Endodermal cell (in vitro differentiated cells): ENCODE measurements around the gene NCAM1. TPM values are rescaled to one million over a fixed set of nuclear protein-coding genes. Genes with fewer than 3 reads are reported as not detected.
A peak's percentile ranks its signal among the peaks of the same experiment; 100 is the strongest.

ENCODE experiments used
- DNase-seq: peaks from one replicate; pipeline ENCODE4 v3.0.0-alpha.2; 2017
- H3K27ac ChIP-seq: 2 replicates; pipeline ENCODE4 v1.5.1; 2013; ENCODE audit warnings: mild to moderate bottlenecking, low read depth, low read length, moderate library complexity
- H3K27me3 ChIP-seq: 2 replicates; pipeline ENCODE4 v1.6.1; 2013; ENCODE audit warnings: mild to moderate bottlenecking, low read length, moderate library complexity; ENCODE audit not compliant: insufficient read depth, control insufficient read depth, poor library complexity, severe bottlenecking
- H3K36me3 ChIP-seq: 2 replicates; pipeline ENCODE4 v1.7.0; 2013; ENCODE audit warnings: mild to moderate bottlenecking, low read length, moderate library complexity; ENCODE audit not compliant: control insufficient read depth, insufficient read depth
- H3K4me1 ChIP-seq: one replicate; pipeline ENCODE4 v1.7.0; 2013; ENCODE audit warnings: low read length; ENCODE audit not compliant: control insufficient read depth, insufficient read depth
- H3K4me3 ChIP-seq: 2 replicates; pipeline ENCODE4 v1.5.1; 2013; ENCODE audit warnings: mild to moderate bottlenecking, low read length, moderate library complexity
- H3K9ac ChIP-seq: 2 replicates; pipeline ENCODE4 v1.6.1; 2013; ENCODE audit warnings: mild to moderate bottlenecking, low read length, moderate library complexity; ENCODE audit not compliant: poor library complexity, severe bottlenecking; ENCODE audit errors: extremely low read depth
- H3K9me3 ChIP-seq: 2 replicates; pipeline ENCODE4 v1.6.1; 2013; ENCODE audit warnings: mild to moderate bottlenecking, low read length, moderate library complexity; ENCODE audit not compliant: control insufficient read depth
- H3K27ac Mint-ChIP-seq: 2 replicates; pipeline ENCODE4 v1.8.0; 2020; ENCODE audit warnings: mixed read lengths
- H3K27me3 Mint-ChIP-seq: 2 replicates; pipeline ENCODE4 v1.8.0; 2021; ENCODE audit warnings: mild to moderate bottlenecking, mixed read lengths; ENCODE audit not compliant: insufficient read depth
- H3K36me3 Mint-ChIP-seq: 2 replicates; pipeline ENCODE4 v1.8.0; 2020; ENCODE audit warnings: low read depth, mixed read lengths
- H3K4me1 Mint-ChIP-seq: 2 replicates; pipeline ENCODE4 v1.8.0; 2020; ENCODE audit warnings: mixed read lengths
- H3K4me3 Mint-ChIP-seq: 2 replicates; pipeline ENCODE4 v1.8.0; 2020; ENCODE audit warnings: mild to moderate bottlenecking, moderate library complexity, mixed read lengths
- H3K9me3 Mint-ChIP-seq: 2 replicates; pipeline ENCODE4 v1.8.0; 2020; ENCODE audit warnings: mild to moderate bottlenecking, mixed read lengths
- CTCF ChIP-seq: fragments of 200-600 bp; sonication (generic); conservative IDR thresholded peaks from 2 replicates; pipeline ENCODE4 v1.5.0; 2021; ENCODE audit warnings: antibody characterized with exemption, mild to moderate bottlenecking
- WGBS, 2 experiments: methylation state at CpG; one replicate each; pipeline versions ENCODE4 v1.1.5 to v1.1.7; 2013; ENCODE audit warnings: missing lambda C conversion rate in 2 of 2, mixed read lengths in 1 of 2; ENCODE audit not compliant: insufficient coverage in 1 of 2, insufficient read length in 1 of 2; 5-methylcytosine and 5-hydroxymethylcytosine counted together
- total RNA-seq, 2 donors: library from RNA; stranded (reverse); fragmentation: NEBNext Ultra II Directional in 1 of 2; extraction: Animal tissue kit (Norgen Biotek cat#: 25700) in 1 of 2; gene quantifications; 2 replicates in 1 of 2; 3 replicates in 1 of 2; pipeline ENCODE4 v1.2.1, GENCODE V29; 2021

The NCAM1 gene
- total RNA-seq, 2 donors from 2014 or later, result 1.6 to 2.9 TPM

- Histone ChIP-seq H3K4me1 (no peaks in the 10 kb centered on the region), H3K4me3 (no peak overlapping the region), H3K36me3 (no peaks in the 10 kb centered on the region), H3K9ac (no peak overlapping the region), H3K9me3 (peaks cover 4% of the 10 kb centered on the region), H3K27me3 (no peaks in the 10 kb centered on the region), H3K27ac (no peak overlapping the region)
- no peak for DNase-seq
- peaks cover 4% of the 10 kb centered on the region for H3K9me3 Mint-ChIP-seq
- H3K4me3 Mint-ChIP-seq, result no peak overlapping the region
- TF ChIP-seq CTCF, result no peak
- H3K27ac Mint-ChIP-seq, result no peak overlapping the region
- H3K27me3 Mint-ChIP-seq, result no peaks in the 10 kb centered on the region
- no peaks in the 10 kb centered on the region for H3K4me1 Mint-ChIP-seq
- WGBS, 2 experiments, result 50 to 77% methylated on average over 1 of the region's 2 CpGs
- no peaks in the 10 kb centered on the region for H3K36me3 Mint-ChIP-seq
Observed at GRCh38 chr11:112995423-112996090, 34.3 kb downstream of the NCAM1 start.

- Histone ChIP-seq H3K36me3 (no peaks in the 10 kb centered on the region), H3K4me3 (no peak overlapping the region), H3K9me3 (peaks cover 4% of the 10 kb centered on the region), H3K4me1 (no peaks in the 10 kb centered on the region), H3K27me3 (no peaks in the 10 kb centered on the region), H3K9ac (no peak overlapping the region), H3K27ac (no peak overlapping the region)
- no peak for DNase-seq
- no peaks in the 10 kb centered on the region for H3K27me3 Mint-ChIP-seq
- TF ChIP-seq CTCF, result no peak
- 100% methylated on average over 1 of the region's 2 CpGs; no CpG with 5 or more reads in 1 of the 2 experiments for WGBS, 2 experiments
- no peak overlapping the region for H3K27ac Mint-ChIP-seq
- H3K36me3 Mint-ChIP-seq, result no peaks in the 10 kb centered on the region
- no peaks in the 10 kb centered on the region for H3K4me1 Mint-ChIP-seq
- peaks cover 4% of the 10 kb centered on the region for H3K9me3 Mint-ChIP-seq
- no peak overlapping the region for H3K4me3 Mint-ChIP-seq
Observed at GRCh38 chr11:112996994-112997393, 35.8 kb downstream of the NCAM1 start.

GRCh38 chr11:112997857-112998466 is 36.7 kb downstream of the NCAM1 start:
- no peak for DNase-seq
- Mint-ChIP-seq H3K4me3 (no peak overlapping the region), H3K36me3 (no peaks in the 10 kb centered on the region), H3K27ac (no peak overlapping the region), H3K27me3 (no peaks in the 10 kb centered on the region), H3K9me3 (peaks cover 2% of the 10 kb centered on the region), H3K4me1 (no peaks in the 10 kb centered on the region)
- Histone ChIP-seq H3K9ac (no peak overlapping the region), H3K27ac (no peak overlapping the region), H3K36me3 (no peaks in the 10 kb centered on the region), H3K4me3 (no peak overlapping the region), H3K9me3 (peaks cover 2% of the 10 kb centered on the region), H3K27me3 (no peaks in the 10 kb centered on the region), H3K4me1 (no peaks in the 10 kb centered on the region)
- peak; percentile 22 for TF ChIP-seq CTCF
- 80 to 100% methylated on average over 2 to 3 of the region's 3 CpGs for WGBS, 2 experiments
